ENCODE results near the gene RNU1-4. TPM values are rescaled to one million over a fixed set of nuclear protein-coding genes. Genes with fewer than 3 reads are reported as not detected.

Gene RNU1-4
- total and polyA plus RNA-seq, 10 of the 15 experiments (the other 5 are each of a cell fraction or from before 2014, with no cell fraction given): under 0.01 to 20,946 (median 4.7) TPM; not detected in 2

DNA sequence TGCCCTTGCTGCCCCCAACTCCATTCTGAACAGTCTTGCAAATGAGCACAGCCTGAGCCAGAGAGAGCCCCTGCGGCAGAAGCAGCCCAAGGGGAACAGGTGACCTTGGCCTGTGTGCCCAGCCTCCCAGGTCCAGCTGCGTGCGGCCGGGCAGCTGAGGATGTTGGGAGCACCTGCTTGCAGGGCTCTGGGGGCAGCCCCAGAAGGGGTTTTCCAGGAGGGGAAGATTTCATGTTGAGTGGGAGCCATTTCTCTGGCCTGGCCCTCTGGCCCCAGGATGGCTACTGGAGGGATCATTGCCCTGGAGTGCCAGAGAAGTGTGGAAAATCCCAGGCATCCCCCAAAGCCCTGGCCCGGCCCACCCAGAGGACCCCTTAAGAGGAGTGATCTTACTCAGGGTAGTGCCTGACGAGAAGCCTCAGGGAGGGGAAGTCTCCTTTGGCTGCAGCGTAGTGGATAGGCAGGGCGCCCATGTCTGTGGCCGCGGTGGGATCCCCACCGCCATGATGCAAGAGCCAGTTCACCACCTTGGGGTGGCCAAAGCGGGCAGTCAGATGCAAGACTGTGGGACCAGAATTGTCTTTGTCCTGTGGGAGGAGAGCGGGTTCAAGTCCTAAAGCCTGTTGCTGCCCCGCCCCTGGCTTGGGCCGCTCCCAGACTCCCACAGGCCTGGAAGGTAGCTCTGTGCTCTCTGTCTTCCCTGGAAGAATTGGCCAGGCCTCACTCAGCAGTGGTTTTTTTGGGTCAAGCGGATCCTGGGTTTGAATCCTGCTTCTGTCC lies 20.6 kb upstream of the RNU1-4 start:
- ChIA-PET POLR2A (no interaction called here), RAD21 (ENCODE audit: unreplicated experiment) (no interaction called here), CTCF (interaction anchor here (1.2 kb wide), 1 partner anchor 11 kb away, joined by 5 read pairs; no protein-coding TSS in a partner anchor), SMC1A (ENCODE audit: uncharacterized antibody, unreplicated experiment) (no interaction called here)
- no peaks in the 10 kb centered on the region for H4K20me1 ChIP-seq (ENCODE audit: control insufficient read depth, insufficient read depth)
- WGBS (ENCODE audit: insufficient coverage, insufficient replicate concordance, low lambda C conversion rate, missing lambda C conversion rate): 57% methylated on average over 16 of the region's 16 CpGs
- H2AFZ ChIP-seq (ENCODE audit: control insufficient read depth, low read depth, low read length): no peak overlapping the region
- no peak for DNase-seq (ENCODE audit: low read depth, low spot score)
- peaks cover 0 to 7% of the 10 kb centered on the region in 2 experiments for H3K27me3 ChIP-seq (replicated peaks in 1 of 2; ENCODE audit: control insufficient read depth in 2 of 2, insufficient read depth in 2 of 2, low read length in 1 of 2)
- in situ Hi-C loops (cut with MboI): no loop called here
- BruUV-seq (replicated peaks): no TSS peak
- no peaks in the 10 kb centered on the region for H3K79me2 ChIP-seq (ENCODE audit: control insufficient read depth, insufficient read depth, low read length)
- TF ChIP-seq SUZ12 (IDR thresholded peaks at IDR 0.05; ENCODE audit: unreplicated experiment) (no peak), TCF12 (IDR thresholded peaks at IDR 0.05; ENCODE audit: low read depth, low read length) (peak; percentile 81)
- H3K4me3 ChIP-seq: no peak overlapping the region
- no peak overlapping the region for H3K4me2 ChIP-seq (ENCODE audit: control insufficient read depth, insufficient read depth)
- no peak overlapping the region for H3K27ac ChIP-seq (ENCODE audit: control insufficient read depth, insufficient read depth)
- no peak for FAIRE-seq
- no peaks in the 10 kb centered on the region for H3K36me3 ChIP-seq (ENCODE audit: control insufficient read depth in 2 of 2, insufficient read depth in 2 of 2, low read length in 1 of 2)
- no peak overlapping the region for H3K9ac ChIP-seq (ENCODE audit: control insufficient read depth, insufficient read depth, low read length)
- H3K4me1 ChIP-seq (ENCODE audit: control insufficient read depth, insufficient read depth, low read length): no peaks in the 10 kb centered on the region
- no peaks in the 10 kb centered on the region for H3K9me3 ChIP-seq (replicated peaks; ENCODE audit: control insufficient read depth, insufficient read depth, low read length)
- ATAC-seq: peak; percentile 63
- intact Hi-C loops (cut with micrococcal nuclease; ENCODE audit: unreplicated experiment): no loop called here

DNA sequence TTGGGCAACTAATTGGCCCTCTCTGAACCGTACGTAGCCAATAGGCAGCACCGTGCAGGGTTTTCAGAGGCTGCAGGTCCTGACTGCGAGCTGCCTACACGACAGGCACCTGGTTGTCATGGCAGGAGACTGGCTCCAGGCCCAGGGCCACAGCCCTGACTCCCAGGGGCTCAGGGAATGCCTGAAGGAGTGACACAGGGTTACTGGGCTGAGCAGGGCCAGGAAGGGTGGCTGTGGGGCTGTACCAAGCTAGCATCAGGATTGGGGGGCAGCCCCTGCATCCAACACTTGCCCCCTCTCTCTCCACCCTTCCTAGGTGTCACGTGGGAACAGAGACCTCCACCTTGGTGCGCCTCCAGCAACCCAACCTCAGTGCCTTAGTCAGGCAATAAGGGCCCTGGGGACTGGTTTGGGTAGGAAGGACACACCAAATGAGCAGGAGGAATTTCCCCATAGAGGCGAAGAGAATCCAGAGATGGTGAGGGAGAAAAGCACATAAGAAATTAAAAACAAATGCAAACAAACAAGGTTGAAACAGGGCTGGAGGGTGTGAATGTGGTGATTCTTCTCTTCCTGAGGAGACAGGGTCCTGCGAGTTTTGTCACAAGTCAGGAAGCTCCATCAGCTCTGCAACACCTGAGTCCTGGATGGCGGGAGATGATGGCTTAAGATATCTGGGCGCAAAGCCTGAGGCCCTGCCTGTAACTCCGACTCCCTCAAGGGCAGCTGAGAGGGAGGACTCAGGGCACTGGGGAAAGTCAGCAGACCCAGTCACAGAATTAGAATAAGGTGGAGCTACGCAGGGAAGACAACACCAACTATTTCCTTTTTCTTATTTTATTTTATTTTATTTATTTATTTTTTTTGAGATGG lies 19.7 kb upstream of the RNU1-4 start:
- intact Hi-C loops (cut with micrococcal nuclease; ENCODE audit: unreplicated experiment) (no loop called here), in situ Hi-C loops (cut with MboI) (no loop called here)
- ChIA-PET SMC1A (ENCODE audit: uncharacterized antibody, unreplicated experiment) (no interaction called here), RAD21 (ENCODE audit: unreplicated experiment) (no interaction called here), POLR2A (no interaction called here), CTCF (interaction anchor here (1.2 kb wide), 1 partner anchor 12 kb away, joined by 5 read pairs; no protein-coding TSS in a partner anchor)
- no TSS peak for BruUV-seq (replicated peaks)
- FAIRE-seq (no peak), DNase-seq (ENCODE audit: low read depth, low spot score) (no peak), ATAC-seq (no peak)
- no peaks in the 10 kb centered on the region for H3K4me1 ChIP-seq (ENCODE audit: control insufficient read depth, insufficient read depth, low read length)
- H4K20me1 ChIP-seq (ENCODE audit: control insufficient read depth, insufficient read depth): no peaks in the 10 kb centered on the region
- H2AFZ ChIP-seq (ENCODE audit: control insufficient read depth, low read depth, low read length): no peak overlapping the region
- no peaks in the 10 kb centered on the region for H3K36me3 ChIP-seq (ENCODE audit: control insufficient read depth in 2 of 2, insufficient read depth in 2 of 2, low read length in 1 of 2)
- H3K9me3 ChIP-seq (replicated peaks; ENCODE audit: control insufficient read depth, insufficient read depth, low read length): no peaks in the 10 kb centered on the region; the same call in 2 of the 3 replicates
- H3K27ac ChIP-seq (ENCODE audit: control insufficient read depth, insufficient read depth): no peak overlapping the region
- H3K4me3 ChIP-seq: no peak overlapping the region
- H3K27me3 ChIP-seq (replicated peaks in 1 of 2; ENCODE audit: control insufficient read depth in 2 of 2, insufficient read depth in 2 of 2, low read length in 1 of 2): peaks cover 0 to 7% of the 10 kb centered on the region in 2 experiments
- H3K79me2 ChIP-seq (ENCODE audit: control insufficient read depth, insufficient read depth, low read length): no peaks in the 10 kb centered on the region
- no peak overlapping the region for H3K4me2 ChIP-seq (ENCODE audit: control insufficient read depth, insufficient read depth)
- WGBS (ENCODE audit: insufficient coverage, insufficient replicate concordance, low lambda C conversion rate, missing lambda C conversion rate): 38% methylated on average over 13 of the region's 13 CpGs
- H3K9ac ChIP-seq (ENCODE audit: control insufficient read depth, insufficient read depth, low read length): no peak overlapping the region
- TF ChIP-seq MEF2B (IDR thresholded peaks at IDR 0.05; ENCODE audit: partially characterized antibody, poor library complexity, severe bottlenecking): no peak
- no peak for TF ChIP-seq SMAD1 (IDR thresholded peaks at IDR 0.05; ENCODE audit: low read depth, partially characterized antibody)
- no peak for TF ChIP-seq CBX5 (IDR thresholded peaks at IDR 0.05; ENCODE audit: low read depth)
- TF ChIP-seq POLR2AphosphoS2 (IDR thresholded peaks at IDR 0.05; ENCODE audit: low read depth, low read length): no peak
- TF ChIP-seq RAD21 (IDR thresholded peaks at IDR 0.05; ENCODE audit: insufficient read depth, low read depth, low read length): no peak
- TF ChIP-seq PAX8 (IDR thresholded peaks at IDR 0.05): no peak
- TF ChIP-seq ZNF207 (IDR thresholded peaks at IDR 0.05; ENCODE audit: borderline replicate concordance): no peak
- no peak for TF ChIP-seq MXI1 (IDR thresholded peaks at IDR 0.05; ENCODE audit: low read depth, low read length)
- TF ChIP-seq, protein P1, sequence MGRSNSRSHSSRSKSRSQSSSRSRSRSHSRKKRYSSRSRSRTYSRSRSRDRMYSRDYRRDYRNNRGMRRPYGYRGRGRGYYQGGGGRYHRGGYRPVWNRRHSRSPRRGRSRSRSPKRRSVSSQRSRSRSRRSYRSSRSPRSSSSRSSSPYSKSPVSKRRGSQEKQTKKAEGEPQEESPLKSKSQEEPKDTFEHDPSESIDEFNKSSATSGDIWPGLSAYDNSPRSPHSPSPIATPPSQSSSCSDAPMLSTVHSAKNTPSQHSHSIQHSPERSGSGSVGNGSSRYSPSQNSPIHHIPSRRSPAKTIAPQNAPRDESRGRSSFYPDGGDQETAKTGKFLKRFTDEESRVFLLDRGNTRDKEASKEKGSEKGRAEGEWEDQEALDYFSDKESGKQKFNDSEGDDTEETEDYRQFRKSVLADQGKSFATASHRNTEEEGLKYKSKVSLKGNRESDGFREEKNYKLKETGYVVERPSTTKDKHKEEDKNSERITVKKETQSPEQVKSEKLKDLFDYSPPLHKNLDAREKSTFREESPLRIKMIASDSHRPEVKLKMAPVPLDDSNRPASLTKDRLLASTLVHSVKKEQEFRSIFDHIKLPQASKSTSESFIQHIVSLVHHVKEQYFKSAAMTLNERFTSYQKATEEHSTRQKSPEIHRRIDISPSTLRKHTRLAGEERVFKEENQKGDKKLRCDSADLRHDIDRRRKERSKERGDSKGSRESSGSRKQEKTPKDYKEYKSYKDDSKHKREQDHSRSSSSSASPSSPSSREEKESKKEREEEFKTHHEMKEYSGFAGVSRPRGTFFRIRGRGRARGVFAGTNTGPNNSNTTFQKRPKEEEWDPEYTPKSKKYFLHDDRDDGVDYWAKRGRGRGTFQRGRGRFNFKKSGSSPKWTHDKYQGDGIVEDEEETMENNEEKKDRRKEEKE (IDR thresholded peaks at IDR 0.05): no peak
- TF ChIP-seq MTA2 (IDR thresholded peaks at IDR 0.05; ENCODE audit: low read depth): no peak
